LNCAP (cell line): ENCODE measurements around the gene AK8.

ENCODE experiments used
- CTCF ChIP-seq: fragments of 450-650 bp; IDR thresholded peaks from 2 replicates; pipeline ENCODE4 v1.5.1; 2017; ENCODE audit warnings: mild to moderate bottlenecking

The AK8 gene

GRCh38 chr9:132733260-132733815 lies 144.7 kb downstream of the AK8 start:
- TF ChIP-seq CTCF = no peak

- no peak for TF ChIP-seq CTCF
These were observed 145.5 kb downstream of the AK8 start for GRCh38 chr9:132732326-132733259.

GRCh38 chr9:132731230-132731629 lies 146.9 kb downstream of the AK8 start:
- TF ChIP-seq CTCF = no peak

- no peak for TF ChIP-seq CTCF
These were observed 147.7 kb downstream of the AK8 start for GRCh38 chr9:132730054-132731033.

GRCh38 chr9:132729235-132729890 lies 148.7 kb downstream of the AK8 start:
- TF ChIP-seq CTCF = no peak

- no peak for TF ChIP-seq CTCF
These were observed 149.6 kb downstream of the AK8 start for GRCh38 chr9:132728497-132728896.

GRCh38 chr9:132728071-132728470 lies 150.0 kb downstream of the AK8 start:
- TF ChIP-seq CTCF = no peak
